GM23338 (cell line): ENCODE results near the gene TNS3. TPM values are rescaled to one million over a fixed set of nuclear protein-coding genes. Genes with fewer than 3 reads are reported as not detected.

ENCODE experiments used
- ATAC-seq: fragments of 200-7000 bp; cut with Tn5 transposase; 3 replicates; pipeline ENCODE4 v1.9.1; 2020
- DNase-seq: peaks from one replicate; pipeline ENCODE4 v3.0.0-alpha.2; 2015; ENCODE audit warnings: low spot score
- H2AFZ ChIP-seq: fragments of 200-600 bp; sonication (generic); 2 replicates; pipeline ENCODE4 v1.8.0; 2016; ENCODE audit warnings: antibody characterized with exemption, mild to moderate bottlenecking, moderate library complexity
- H3F3A ChIP-seq: fragments of 200-600 bp; sonication (generic); replicated peaks from 2 replicates; pipeline ENCODE4 v1.8.0; 2017; ENCODE audit warnings: antibody characterized with exemption, mixed run types, low read depth
- H3K27ac ChIP-seq: fragments of 200-600 bp; sonication (generic); 2 replicates; pipeline ENCODE4 v1.6.1; 2016; ENCODE audit warnings: low read depth
- H3K27me3 ChIP-seq: fragments of 200-600 bp; sonication (generic); 2 replicates; pipeline ENCODE4 v1.8.0; 2016; ENCODE audit warnings: mild to moderate bottlenecking, mixed run types, moderate library complexity; ENCODE audit not compliant: insufficient read depth
- H3K36me3 ChIP-seq: fragments of 200-600 bp; sonication (generic); 2 replicates; pipeline ENCODE4 v1.8.0; 2016; ENCODE audit warnings: mild to moderate bottlenecking; ENCODE audit not compliant: insufficient read depth
- H3K4me1 ChIP-seq: fragments of 200-600 bp; sonication (generic); 2 replicates; pipeline ENCODE4 v1.8.0; 2016; ENCODE audit warnings: mild to moderate bottlenecking, moderate library complexity; ENCODE audit not compliant: insufficient read depth
- H3K4me2 ChIP-seq: fragments of 200-600 bp; sonication (generic); 2 replicates; pipeline ENCODE4 v1.7.1; 2017; ENCODE audit warnings: mixed run types
- H3K4me3 ChIP-seq: fragments of 200-600 bp; sonication (generic); 2 replicates; pipeline ENCODE4 v1.6.1; 2016; ENCODE audit warnings: mixed run types
- H3K79me2 ChIP-seq: fragments of 200-600 bp; sonication (generic); replicated peaks from 2 replicates; pipeline ENCODE4 v1.8.0; 2017; ENCODE audit warnings: mild to moderate bottlenecking; ENCODE audit not compliant: insufficient read depth
- H3K9me2 ChIP-seq: fragments of 200-600 bp; sonication (generic); 2 replicates; pipeline ENCODE4 v1.8.0; 2017; ENCODE audit not compliant: insufficient read depth
- H4K20me1 ChIP-seq: fragments of 200-600 bp; sonication (generic); replicated peaks from 2 replicates; pipeline ENCODE4 v1.8.0; 2017; ENCODE audit warnings: mild to moderate bottlenecking; ENCODE audit not compliant: insufficient read depth
- H3K27ac Mint-ChIP-seq: 2 replicates; pipeline ENCODE4 v1.8.0; 2020; ENCODE audit warnings: inconsistent platforms, mild to moderate bottlenecking, moderate library complexity, mixed read lengths
- H3K27me3 Mint-ChIP-seq: 3 replicates; pipeline ENCODE4 v1.8.0; 2022; ENCODE audit warnings: low read depth, mild to moderate bottlenecking, moderate library complexity, mixed read lengths, inconsistent platforms; ENCODE audit not compliant: insufficient read depth, poor library complexity
- H3K36me3 Mint-ChIP-seq: 3 replicates; pipeline ENCODE4 v1.8.0; 2021; ENCODE audit warnings: low read depth, mild to moderate bottlenecking, inconsistent platforms, moderate library complexity, mixed read lengths
- H3K4me1 Mint-ChIP-seq: 3 replicates; pipeline ENCODE4 v1.8.0; 2020; ENCODE audit warnings: mild to moderate bottlenecking, inconsistent platforms, mixed read lengths
- H3K4me3 Mint-ChIP-seq: 3 replicates; pipeline ENCODE4 v1.8.0; 2021; ENCODE audit warnings: moderate library complexity, mild to moderate bottlenecking, inconsistent platforms, mixed read lengths
- H3K9me3 Mint-ChIP-seq: 3 replicates; pipeline ENCODE4 v1.8.0; 2020; ENCODE audit warnings: moderate library complexity, mild to moderate bottlenecking, inconsistent platforms, mixed read lengths
- CREB1 ChIP-seq: fragments of 250-450 bp; sonication (Bioruptor Pico); IDR thresholded peaks from 2 replicates; pipeline ENCODE4 v1.5.0; 2020; ENCODE audit warnings: low read depth, mild to moderate bottlenecking, moderate library complexity
- ETS1 ChIP-seq: IDR thresholded peaks from 2 replicates; pipeline ENCODE4 v1.6.1; 2016; ENCODE audit warnings: antibody characterized with exemption
- EZH2 ChIP-seq: fragments of 200-600 bp; sonication (generic); IDR thresholded peaks from one replicate; pipeline ENCODE4 v1.8.0; 2017; ENCODE audit warnings: antibody characterized with exemption, mild to moderate bottlenecking, low read depth; ENCODE audit not compliant: unreplicated experiment
- EZH2phosphoT487 ChIP-seq: fragments of 200-600 bp; sonication (generic); IDR thresholded peaks from one replicate; pipeline ENCODE4 v1.8.1; 2018; ENCODE audit warnings: antibody characterized with exemption; ENCODE audit not compliant: unreplicated experiment
- JUNB ChIP-seq: IDR thresholded peaks from one replicate; pipeline ENCODE4 v1.6.1; 2016; ENCODE audit warnings: antibody characterized with exemption; ENCODE audit not compliant: unreplicated experiment
- NANOG ChIP-seq: IDR thresholded peaks from 2 replicates; pipeline ENCODE4 v1.6.1; 2016; ENCODE audit warnings: antibody characterized with exemption, borderline replicate concordance
- POLR2AphosphoS5 ChIP-seq: IDR thresholded peaks from 2 replicates; pipeline ENCODE4 v1.6.1; 2016; ENCODE audit warnings: antibody characterized with exemption, low read depth
- REST ChIP-seq: IDR thresholded peaks from one replicate; pipeline ENCODE4 v1.6.1; 2018; ENCODE audit warnings: antibody characterized with exemption; ENCODE audit not compliant: unreplicated experiment
- STAT1 ChIP-seq: IDR thresholded peaks from one replicate; pipeline ENCODE4 v1.6.1; 2016; ENCODE audit warnings: antibody characterized with exemption; ENCODE audit not compliant: unreplicated experiment
- ZNF114 ChIP-seq: fragments of 250-450 bp; sonication (Bioruptor Pico); IDR thresholded peaks from 2 replicates; pipeline ENCODE4 v1.5.0; 2020; ENCODE audit warnings: mild to moderate bottlenecking, moderate library complexity
- ZNF331 ChIP-seq: fragments of 250-450 bp; sonication (Bioruptor Pico); IDR thresholded peaks from 2 replicates; pipeline ENCODE4 v1.5.0; 2020; ENCODE audit warnings: low read depth, mild to moderate bottlenecking, moderate library complexity
- polyA plus RNA-seq: library from polyadenylated mRNA; unstranded; fragments of >200 nt; fragmentation: Nextera tagmentation; extraction: Ambion mirVana; gene quantifications from 2 replicates; pipeline ENCODE4 v1.2.1, GENCODE V29; 2016
- total RNA-seq: library from RNA; depleted of rRNA; stranded (reverse); fragments of >200 nt; shearing (Covaris generic); gene quantifications from 2 replicates; pipeline ENCODE4 v1.2.3, GENCODE V29; 2014
- TF ChIP-seq, protein P1 (sequence below): fragments of 250-450 bp; sonication (Bioruptor Pico); IDR thresholded peaks from 2 replicates; pipeline ENCODE4 v1.5.0; 2020; ENCODE audit warnings: mild to moderate bottlenecking, moderate library complexity
- TF ChIP-seq, protein P2 (sequence below), 2 experiments: fragments of 200-600 bp in 1 of 2; sonication (generic) in 1 of 2; conservative IDR thresholded peaks; 2 replicates each; pipeline versions ENCODE4 v1.5.1 to v1.6.1; 2016 to 2017; ENCODE audit warnings: antibody characterized with exemption in 2 of 2, low read depth in 2 of 2, mild to moderate bottlenecking in 2 of 2, moderate library complexity in 1 of 2

The TNS3 gene
- total and polyA plus RNA-seq, 2 experiments from 2014 or later: 6.2 to 28.7 TPM

- H3K4me3 ChIP-seq: no peak overlapping the region
- peaks cover 5% of the 10 kb centered on the region for H3K9me2 ChIP-seq
- peaks cover 15% of the 10 kb centered on the region; the same call in 1 of the 2 replicates for H3K79me2 ChIP-seq
- no peak overlapping the region for H2AFZ ChIP-seq
- Mint-ChIP-seq H3K27me3 (peaks cover 13% of the 10 kb centered on the region), H3K4me3 (no peak overlapping the region), H3K4me1 (peaks cover 28% of the 10 kb centered on the region), H3K9me3 (no peaks in the 10 kb centered on the region; the same call in 1 of the 3 replicates), H3K36me3 (peaks cover 23% of the 10 kb centered on the region), H3K27ac (peak overlapping the region; percentile 19; the same call in 1 of the 2 replicates)
- DNase-seq (no peak), ATAC-seq (no peak)
- no peak overlapping the region for H3K4me2 ChIP-seq
- H3K27me3 ChIP-seq: no peaks in the 10 kb centered on the region
- no peaks in the 10 kb centered on the region for H3F3A ChIP-seq
- no peaks in the 10 kb centered on the region for H4K20me1 ChIP-seq
- peak overlapping the region; percentile 79; the same call in 1 of the 2 replicates for H3K27ac ChIP-seq
- peaks cover 4% of the 10 kb centered on the region; the same call in 1 of the 2 replicates for H3K36me3 ChIP-seq
- TF ChIP-seq EZH2: no peak
- TF ChIP-seq, protein P1, sequence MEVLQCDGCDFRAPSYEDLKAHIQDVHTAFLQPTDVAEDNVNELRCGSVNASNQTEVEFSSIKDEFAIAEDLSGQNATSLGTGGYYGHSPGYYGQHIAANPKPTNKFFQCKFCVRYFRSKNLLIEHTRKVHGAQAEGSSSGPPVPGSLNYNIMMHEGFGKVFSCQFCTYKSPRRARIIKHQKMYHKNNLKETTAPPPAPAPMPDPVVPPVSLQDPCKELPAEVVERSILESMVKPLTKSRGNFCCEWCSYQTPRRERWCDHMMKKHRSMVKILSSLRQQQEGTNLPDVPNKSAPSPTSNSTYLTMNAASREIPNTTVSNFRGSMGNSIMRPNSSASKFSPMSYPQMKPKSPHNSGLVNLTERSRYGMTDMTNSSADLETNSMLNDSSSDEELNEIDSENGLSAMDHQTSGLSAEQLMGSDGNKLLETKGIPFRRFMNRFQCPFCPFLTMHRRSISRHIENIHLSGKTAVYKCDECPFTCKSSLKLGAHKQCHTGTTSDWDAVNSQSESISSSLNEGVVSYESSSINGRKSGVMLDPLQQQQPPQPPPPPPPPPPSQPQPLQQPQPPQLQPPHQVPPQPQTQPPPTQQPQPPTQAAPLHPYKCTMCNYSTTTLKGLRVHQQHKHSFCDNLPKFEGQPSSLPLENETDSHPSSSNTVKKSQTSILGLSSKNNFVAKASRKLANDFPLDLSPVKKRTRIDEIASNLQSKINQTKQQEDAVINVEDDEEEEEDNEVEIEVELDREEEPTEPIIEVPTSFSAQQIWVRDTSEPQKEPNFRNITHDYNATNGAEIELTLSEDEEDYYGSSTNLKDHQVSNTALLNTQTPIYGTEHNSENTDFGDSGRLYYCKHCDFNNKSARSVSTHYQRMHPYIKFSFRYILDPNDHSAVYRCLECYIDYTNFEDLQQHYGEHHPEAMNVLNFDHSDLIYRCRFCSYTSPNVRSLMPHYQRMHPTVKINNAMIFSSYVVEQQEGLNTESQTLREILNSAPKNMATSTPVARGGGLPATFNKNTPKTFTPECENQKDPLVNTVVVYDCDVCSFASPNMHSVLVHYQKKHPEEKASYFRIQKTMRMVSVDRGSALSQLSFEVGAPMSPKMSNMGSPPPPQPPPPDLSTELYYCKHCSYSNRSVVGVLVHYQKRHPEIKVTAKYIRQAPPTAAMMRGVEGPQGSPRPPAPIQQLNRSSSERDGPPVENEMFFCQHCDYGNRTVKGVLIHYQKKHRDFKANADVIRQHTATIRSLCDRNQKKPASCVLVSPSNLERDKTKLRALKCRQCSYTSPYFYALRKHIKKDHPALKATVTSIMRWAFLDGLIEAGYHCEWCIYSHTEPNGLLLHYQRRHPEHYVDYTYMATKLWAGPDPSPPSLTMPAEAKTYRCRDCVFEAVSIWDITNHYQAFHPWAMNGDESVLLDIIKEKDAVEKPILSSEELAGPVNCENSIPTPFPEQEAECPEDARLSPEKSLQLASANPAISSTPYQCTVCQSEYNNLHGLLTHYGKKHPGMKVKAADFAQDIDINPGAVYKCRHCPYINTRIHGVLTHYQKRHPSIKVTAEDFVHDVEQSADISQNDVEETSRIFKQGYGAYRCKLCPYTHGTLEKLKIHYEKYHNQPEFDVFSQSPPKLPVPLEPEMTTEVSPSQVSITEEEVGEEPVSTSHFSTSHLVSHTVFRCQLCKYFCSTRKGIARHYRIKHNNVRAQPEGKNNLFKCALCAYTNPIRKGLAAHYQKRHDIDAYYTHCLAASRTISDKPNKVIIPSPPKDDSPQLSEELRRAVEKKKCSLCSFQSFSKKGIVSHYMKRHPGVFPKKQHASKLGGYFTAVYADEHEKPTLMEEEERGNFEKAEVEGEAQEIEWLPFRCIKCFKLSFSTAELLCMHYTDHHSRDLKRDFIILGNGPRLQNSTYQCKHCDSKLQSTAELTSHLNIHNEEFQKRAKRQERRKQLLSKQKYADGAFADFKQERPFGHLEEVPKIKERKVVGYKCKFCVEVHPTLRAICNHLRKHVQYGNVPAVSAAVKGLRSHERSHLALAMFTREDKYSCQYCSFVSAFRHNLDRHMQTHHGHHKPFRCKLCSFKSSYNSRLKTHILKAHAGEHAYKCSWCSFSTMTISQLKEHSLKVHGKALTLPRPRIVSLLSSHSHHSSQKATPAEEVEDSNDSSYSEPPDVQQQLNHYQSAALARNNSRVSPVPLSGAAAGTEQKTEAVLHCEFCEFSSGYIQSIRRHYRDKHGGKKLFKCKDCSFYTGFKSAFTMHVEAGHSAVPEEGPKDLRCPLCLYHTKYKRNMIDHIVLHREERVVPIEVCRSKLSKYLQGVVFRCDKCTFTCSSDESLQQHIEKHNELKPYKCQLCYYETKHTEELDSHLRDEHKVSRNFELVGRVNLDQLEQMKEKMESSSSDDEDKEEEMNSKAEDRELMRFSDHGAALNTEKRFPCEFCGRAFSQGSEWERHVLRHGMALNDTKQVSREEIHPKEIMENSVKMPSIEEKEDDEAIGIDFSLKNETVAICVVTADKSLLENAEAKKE (CRISPR knock-in tag): no peak
- TF ChIP-seq POLR2AphosphoS5: no peak
- TF ChIP-seq ETS1: no peak
- TF ChIP-seq, protein P2, sequence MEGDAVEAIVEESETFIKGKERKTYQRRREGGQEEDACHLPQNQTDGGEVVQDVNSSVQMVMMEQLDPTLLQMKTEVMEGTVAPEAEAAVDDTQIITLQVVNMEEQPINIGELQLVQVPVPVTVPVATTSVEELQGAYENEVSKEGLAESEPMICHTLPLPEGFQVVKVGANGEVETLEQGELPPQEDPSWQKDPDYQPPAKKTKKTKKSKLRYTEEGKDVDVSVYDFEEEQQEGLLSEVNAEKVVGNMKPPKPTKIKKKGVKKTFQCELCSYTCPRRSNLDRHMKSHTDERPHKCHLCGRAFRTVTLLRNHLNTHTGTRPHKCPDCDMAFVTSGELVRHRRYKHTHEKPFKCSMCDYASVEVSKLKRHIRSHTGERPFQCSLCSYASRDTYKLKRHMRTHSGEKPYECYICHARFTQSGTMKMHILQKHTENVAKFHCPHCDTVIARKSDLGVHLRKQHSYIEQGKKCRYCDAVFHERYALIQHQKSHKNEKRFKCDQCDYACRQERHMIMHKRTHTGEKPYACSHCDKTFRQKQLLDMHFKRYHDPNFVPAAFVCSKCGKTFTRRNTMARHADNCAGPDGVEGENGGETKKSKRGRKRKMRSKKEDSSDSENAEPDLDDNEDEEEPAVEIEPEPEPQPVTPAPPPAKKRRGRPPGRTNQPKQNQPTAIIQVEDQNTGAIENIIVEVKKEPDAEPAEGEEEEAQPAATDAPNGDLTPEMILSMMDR (conservative IDR thresholded peaks at IDR 0.05; ENCODE audit: low read depth in 2 of 2): no peak
- TF ChIP-seq NANOG: no peak
- TF ChIP-seq JUNB: no peak
- no peak for TF ChIP-seq STAT1
- no peak for TF ChIP-seq REST
- no peak for TF ChIP-seq CREB1
- TF ChIP-seq ZNF114: no peak
- TF ChIP-seq ZNF331 (CRISPR knock-in tag): no peak
- no peak for TF ChIP-seq EZH2phosphoT487
- peaks cover 10% of the 10 kb centered on the region; the same call in 1 of the 2 replicates for H3K4me1 ChIP-seq
Observed at GRCh38 chr7:47520406-47520805, 61.5 kb downstream of the TNS3 start.
